Measurements from ENCODE around the gene RUNX2. TPM values are rescaled to one million over a fixed set of nuclear protein-coding genes. Genes with fewer than 3 reads are reported as not detected.

The RUNX2 gene
- polyA plus RNA-seq, 3 donors = 1.5 to 2.8 (median 2.7) TPM

DNA sequence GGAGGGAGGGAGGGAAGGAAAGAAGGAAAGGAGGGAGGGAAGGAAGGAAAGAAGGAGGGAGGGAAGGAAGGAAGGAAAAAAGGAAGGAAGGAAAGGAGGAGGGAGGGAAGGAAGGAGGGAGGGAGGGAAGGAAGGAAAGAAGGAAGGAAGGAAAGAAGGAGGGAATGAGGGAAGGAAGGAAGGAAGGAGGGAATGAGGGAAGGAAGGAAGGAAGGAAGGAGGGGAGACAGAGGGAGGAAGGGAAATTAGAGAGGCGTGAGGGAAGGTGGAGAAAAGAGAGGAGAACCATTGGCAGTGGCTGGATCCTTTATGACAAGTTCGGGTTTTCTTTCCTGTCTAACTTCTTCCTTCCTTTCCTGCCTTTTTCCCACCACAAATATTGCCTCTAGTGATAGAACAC lies 71.9 kb downstream of the RUNX2 start:
- no peak for DNase-seq

DNA sequence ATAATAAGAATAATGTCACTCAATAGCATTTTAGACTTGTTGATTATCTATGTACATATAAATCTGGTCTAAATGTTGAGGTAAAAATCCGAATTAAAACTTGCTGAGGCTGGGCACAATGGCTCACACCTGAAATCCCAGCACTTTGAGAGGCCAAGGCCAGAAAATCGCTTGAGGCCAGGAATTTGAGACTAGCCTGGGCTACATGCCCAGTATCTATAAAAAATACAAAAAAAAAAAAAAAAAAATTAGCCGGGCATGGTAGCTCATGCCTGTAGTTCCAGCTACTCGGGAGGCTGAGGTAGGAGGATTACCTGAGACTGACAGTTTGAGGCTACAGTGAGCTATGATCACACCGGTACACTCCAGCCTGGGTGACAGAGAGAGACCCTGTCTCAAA lies 83.8 kb downstream of the RUNX2 start:
- DNase-seq = no peak

DNA sequence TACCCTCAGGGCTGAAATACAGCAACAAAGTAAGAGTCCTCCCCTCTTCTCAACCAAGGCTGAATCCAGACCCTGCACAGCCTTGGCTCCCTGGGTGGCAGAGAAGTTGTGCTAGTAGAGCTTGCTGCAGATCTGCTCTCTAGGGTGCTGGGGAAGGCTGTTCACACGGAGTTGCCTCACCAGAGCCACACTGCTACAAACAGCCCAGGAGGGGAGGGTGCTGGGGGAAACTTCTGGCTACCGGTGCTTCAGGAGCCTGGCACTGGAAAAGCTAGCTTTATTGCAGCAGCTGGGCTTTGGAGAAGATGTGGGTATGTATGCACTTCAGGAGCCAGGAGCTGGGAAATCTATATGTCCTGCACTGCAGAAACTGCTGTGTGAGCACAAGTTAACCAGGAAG lies 87.2 kb downstream of the RUNX2 start:
- no peak for DNase-seq

DNA sequence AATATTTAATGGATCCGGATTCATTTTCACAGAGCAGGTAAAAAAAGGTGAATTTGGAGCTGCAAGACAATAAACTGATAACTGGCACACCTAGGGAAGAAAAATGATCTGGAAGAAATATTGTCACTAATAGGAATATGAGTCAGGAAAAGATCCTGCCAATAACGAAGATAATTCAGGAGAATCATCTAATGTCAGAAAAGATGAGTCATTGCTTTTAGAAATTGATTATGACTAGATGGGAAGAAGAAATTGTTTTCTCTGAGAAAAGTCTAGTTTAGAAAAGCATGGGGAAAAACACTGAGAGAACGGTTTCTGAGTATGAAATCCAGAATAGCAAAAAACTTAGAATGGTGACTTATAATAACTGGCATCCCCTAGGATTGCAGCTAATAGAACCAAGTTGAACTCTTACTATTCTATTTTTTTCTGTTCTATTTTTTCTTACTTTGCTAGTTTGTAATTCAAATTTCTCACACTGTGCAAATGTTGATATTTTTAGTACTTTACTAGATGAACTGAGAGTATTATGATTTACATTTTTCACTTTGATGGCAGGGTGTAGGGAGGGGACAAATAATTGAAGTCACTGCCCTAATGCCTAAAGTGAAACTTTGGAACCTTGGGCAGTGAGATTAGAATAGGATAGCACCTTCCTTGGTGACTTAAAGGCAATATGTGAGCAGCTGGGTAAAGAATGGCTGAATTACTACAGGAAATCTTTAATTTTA lies 87.8 kb downstream of the RUNX2 start:
- no peak for DNase-seq

DNA sequence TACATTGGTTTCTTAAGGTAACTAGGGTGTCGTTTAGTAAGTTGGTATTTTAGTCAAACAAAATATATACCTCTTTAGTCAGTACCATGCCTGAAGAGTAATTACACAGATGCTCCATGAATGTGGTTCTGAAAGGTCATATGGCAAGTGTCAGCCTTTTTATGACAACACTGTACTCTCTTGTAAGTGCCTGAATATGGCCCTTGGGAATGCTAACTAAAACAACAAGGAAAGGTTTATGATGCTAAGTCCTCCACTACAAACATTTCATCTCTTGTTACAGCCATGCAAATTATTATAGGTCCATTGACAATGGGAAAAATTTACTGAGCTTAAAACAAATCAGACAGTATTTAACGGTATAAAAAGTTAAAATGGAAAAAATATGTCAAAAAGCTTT lies 88.6 kb downstream of the RUNX2 start:
- no peak for DNase-seq

DNA sequence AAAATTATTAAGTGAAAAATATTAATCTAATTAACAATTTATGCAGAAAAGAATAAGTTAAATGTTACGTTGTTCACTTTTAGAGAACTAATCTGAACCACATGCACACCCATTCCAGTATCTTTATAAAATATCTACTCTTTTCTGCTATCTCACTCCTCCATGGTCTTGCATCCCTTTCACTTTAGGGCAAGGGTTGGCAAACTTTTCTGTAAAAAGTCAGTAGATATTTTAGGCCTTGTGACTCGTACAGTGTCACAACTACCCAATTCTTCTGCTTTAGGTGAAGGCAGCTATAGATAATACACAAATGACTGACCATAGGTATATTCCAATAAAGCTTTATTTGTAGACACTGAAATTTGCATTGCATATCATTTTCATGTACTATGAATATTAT lies 89.3 kb downstream of the RUNX2 start:
- DNase-seq = no peak

DNA sequence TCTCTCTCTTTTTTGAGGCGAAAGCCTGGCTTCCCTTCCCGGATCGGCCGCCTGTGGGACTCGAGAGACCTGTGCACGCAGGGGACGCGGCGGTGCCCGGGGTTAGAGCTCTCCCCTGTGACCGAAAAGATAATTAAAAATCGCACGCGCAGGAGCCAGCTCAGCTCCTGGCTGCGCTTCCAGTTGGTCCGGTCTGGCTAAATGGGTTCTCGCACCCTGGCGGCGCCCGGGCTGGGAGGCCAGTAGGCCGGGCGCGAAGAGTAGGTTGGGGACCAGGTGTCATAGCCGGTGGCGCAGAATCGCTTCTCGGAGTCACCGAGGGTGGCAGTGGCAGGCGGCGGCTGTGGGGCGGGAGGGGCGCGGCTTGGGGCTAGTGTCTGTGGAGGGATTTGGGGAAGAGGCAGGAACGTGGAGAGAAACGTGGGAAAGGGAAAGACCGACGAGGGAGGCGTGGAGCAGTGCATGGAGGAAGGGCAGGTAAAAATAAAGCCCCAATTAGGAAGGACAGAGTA lies 91.5 kb downstream of the RUNX2 start:
- DNase-seq = no peak

DNA sequence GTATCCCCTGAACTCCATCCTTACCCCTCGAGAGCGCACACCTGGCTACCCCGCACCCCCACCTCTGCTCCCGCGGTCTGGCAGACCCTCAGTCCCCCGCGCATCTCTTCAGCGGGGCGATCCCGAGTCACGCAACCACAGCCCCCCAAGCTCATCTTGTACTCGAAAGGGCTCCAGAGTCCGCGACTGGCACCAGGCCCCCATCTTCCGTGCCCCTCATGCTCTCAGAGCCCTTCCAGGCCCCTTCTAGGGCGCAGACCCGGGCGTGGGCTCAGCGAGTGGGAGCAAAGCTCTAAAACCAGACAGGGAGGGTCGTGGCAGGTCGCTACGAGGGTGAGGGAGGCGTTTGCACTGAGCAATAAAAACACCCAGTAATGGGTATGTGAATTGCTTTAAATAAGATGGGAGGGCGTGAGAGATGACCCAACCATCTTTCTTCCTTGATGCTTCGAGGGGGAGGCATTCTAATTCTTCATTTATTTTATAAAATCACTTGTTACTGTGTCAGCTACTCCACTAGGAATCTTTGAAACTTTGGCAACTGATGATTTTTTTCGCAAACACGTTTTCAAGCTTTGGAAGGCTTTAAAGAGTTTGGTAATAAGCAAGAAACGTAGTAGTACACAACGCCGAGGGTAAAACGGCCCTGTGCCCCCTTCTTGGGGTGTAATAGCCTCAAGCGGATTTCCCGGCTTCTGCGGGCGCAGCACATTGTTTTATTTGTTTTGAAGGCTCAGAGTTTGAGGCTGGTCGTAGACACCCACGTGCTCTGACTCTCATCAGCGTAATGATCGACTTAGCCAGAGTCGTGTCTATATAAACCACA lies 92.2 kb downstream of the RUNX2 start:
- DNase-seq = no peak

DNA sequence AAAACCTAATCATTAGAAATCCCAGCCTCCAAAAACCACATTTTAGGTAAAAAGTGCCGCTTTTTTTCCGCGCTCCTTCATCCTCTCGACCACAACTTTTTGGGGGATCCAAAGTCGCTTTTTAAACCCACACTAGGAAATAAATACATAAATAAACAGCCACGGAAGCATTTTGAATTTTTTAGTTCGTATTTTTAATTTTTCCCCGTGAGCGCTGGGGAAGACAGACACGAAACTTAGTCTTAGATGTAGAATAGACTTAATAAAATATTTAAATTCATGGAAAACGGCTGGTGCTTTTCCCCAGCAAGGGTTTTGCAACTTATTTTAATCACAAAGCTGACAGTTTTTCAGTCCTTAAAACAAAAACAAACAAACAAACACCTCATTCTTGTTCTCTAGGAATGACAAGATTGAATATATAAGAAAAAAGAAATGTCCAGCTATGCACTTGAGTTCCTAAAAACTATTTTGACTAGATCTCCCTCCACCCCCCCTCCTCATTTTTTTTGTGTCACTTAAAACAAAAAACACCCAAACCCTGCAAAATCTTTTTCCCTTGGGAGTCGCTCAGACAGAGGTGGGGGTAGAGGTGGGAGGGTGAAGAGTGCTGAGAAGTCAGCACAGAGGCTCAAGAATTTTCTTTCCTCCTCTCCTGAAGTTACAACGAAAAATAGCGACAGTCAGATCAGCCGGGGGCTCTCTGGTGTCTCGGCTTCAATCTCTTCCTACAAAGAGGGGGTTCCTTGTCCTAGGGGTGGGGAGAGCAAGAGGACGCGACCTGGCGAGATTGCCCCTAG lies 93.0 kb downstream of the RUNX2 start:
- no peak for DNase-seq

DNA sequence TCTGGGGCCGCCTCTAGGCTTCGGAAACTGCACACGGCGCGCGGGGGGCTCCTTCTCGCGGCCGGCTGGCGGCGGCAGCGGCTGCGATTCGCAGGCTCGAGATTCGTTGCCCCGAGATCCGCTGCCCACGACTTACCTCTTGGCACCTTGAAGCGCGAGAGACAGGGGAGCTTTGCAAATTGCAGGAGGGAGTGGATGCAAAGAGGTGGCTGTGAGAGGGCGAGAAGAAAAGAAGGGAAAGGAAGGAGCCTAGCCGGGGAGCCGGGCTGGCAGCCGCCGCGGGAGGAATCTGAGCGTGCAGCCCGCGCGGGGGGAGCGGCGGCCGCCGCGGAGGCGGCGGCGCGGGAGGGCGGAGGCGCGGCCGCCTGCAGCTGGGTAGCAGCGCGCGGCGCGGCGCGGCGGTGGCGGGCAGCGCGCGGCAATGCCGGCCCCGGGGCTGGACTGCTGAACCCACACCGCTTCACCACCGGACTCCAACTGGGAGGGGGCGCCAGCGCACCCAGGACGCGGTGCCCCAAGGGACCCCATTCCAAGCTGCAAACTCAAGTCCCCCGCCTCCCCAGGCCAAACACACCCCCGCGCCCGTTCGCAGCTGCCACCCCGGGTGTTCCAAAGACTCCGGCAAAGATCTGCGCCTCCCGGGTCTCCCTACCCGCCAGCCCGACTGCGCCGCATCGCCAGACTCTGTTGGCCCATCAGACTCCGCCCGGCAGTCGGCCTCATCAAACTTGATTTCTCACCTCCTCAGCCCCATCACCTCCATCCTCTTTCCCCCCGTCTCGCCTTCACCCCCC lies 93.8 kb downstream of the RUNX2 start:
- DNase-seq = no peak

DNA sequence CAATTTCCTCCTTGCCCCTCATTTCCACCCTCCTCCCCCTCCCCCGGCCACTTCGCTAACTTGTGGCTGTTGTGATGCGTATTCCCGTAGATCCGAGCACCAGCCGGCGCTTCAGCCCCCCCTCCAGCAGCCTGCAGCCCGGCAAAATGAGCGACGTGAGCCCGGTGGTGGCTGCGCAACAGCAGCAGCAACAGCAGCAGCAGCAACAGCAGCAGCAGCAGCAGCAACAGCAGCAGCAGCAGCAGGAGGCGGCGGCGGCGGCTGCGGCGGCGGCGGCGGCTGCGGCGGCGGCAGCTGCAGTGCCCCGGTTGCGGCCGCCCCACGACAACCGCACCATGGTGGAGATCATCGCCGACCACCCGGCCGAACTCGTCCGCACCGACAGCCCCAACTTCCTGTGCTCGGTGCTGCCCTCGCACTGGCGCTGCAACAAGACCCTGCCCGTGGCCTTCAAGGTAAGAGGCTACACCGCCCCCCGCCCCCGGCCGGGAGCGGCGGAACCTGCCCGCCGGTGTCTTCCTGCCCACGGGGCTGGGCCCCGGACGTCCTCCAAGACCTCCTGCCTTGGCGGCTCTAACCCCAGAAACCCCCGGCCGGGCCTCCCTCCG lies 94.5 kb downstream of the RUNX2 start:
- no peak for DNase-seq

DNA sequence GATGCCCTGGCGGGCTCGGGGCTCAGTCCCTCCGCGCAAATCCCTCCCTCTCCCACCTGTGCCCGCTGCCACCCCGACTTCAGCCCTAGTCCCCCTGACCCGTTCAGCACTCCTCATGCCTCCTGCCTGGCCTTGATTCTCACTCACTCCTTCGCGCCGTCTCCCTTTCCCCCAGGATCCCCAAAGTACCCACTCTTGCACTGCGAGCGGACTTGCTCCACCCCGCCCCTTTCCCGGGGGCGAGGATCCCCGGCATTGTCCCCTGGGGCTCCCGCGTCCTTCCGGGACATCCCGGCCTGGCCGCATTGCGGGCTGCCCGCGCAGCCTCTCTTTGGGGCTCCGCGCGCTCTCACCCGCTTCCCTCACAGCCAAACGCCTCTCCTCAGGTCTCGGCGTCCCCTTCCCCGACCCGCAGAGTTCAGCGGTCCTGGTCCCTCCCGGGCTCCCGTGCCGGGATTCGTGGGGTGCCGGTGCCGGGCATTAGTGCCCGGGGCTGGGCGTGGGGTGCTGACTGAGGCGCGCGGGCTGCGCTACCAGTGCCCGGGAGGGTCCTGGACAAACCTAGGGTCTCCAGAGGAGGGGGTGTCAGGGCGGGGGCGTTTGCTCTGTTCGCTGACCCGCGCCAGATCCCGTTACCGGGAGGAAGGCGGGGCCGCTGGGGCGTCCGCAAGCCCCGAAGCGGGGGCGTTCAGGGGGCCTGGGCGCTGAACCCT lies 95.1 kb downstream of the RUNX2 start:
- DNase-seq = no peak

DNA sequence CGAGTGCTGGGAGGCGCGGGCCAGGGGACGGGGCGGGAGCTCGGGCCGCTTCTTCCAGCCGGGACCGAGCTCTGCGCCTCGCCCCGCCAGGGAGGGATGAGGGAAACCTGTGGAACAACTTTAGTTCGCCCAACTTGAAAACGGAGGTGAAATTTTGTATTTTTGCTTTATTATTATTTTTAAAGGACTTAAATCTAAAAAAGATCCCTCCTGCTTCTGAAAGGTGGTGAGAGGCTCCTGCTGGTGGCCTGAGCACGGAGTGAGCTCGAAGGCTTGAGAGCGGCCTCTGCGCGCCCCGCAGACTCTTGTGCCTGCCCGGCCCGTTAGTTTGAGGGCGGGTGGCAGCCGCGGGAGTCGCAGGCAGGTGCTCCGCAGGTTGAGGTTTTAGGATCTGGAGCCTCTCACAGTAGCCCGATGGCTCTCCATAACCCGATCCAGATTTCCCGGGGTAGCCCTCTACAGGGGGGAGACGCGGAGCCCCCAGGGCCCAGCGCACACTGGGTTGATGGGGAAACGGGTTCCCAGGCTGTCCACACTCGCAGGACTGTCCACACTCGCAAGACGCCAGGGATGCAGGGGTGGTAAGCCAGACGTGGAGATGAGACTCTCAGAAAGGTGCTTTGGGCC lies 95.8 kb downstream of the RUNX2 start:
- DNase-seq = no peak

DNA sequence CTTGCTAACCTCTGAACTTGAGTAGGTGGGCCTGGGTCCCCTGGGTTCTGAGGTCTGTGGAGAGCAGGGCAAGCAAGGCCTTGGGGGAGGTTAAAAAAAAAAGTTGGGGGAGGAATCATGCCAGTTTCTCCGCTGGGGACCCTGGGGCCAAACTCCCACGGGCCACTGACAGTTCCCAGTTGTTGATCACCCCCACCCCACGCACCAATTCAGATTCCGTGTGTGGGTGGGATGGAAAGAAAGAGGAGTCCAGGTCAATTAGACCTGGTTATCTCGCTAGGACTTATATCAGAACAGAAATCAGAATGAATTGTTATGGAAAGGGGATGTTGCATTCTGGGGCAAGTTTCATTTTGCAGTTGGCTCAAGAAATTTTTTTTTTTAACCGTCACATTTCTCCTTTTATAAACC lies 96.3 kb downstream of the RUNX2 start:
- no peak for DNase-seq

DNA sequence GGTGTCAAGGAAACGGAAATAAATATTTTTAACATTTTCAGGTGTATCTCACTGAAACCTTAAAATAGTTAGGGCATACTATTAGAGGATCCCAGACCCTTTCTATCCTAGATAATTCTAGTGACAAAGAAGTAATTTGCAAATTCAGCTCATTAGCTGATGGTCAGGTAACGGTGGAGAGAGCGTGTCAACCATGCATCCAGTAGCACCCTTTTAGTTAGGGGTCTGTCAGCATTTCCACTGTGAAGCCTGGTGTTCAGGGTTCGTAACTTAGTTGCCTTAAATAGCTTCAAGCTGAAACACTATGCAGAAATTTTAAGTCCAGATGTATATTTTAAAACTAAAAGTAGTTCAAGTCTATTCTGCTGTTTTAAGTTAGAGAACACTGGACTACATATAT lies 98.1 kb downstream of the RUNX2 start:
- no peak for DNase-seq

DNA sequence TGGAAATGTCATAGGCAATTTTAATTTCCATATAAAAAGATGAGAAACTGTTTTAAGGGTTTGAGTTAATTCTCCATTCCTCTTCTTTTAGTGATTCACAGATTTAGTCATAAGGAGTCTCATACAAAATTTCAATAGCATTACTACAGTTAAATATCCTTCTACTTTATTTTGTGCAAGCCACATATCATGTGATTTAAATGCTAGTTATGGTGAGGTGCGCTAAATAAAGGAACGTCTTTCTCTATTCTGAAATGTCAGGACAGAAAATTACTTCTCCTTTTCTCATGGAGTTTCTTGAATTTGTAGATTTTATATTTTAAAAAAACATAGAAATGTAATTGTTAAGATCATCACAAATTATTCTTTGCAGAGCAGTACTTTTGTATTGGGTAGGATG lies 99.6 kb downstream of the RUNX2 start:
- no peak for DNase-seq

DNA sequence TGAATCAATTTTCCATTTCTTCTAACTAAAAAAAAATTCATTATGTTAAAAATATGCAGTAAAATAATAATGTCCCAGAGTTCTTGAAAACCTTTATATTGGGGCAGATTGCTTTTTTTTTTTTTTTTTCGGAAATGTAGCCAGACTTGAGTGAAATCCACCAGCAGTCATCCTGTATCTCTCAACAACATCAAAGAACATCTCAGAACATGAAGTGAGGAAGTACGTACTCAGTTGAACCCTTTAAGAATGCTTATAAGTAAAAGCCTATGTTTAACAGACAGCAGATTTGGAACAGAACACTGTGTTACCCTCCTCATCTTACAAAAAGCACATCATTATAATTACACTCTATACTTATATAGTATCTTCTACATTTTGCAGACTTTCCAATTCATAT lies 100.6 kb downstream of the RUNX2 start:
- no peak for DNase-seq

DNA sequence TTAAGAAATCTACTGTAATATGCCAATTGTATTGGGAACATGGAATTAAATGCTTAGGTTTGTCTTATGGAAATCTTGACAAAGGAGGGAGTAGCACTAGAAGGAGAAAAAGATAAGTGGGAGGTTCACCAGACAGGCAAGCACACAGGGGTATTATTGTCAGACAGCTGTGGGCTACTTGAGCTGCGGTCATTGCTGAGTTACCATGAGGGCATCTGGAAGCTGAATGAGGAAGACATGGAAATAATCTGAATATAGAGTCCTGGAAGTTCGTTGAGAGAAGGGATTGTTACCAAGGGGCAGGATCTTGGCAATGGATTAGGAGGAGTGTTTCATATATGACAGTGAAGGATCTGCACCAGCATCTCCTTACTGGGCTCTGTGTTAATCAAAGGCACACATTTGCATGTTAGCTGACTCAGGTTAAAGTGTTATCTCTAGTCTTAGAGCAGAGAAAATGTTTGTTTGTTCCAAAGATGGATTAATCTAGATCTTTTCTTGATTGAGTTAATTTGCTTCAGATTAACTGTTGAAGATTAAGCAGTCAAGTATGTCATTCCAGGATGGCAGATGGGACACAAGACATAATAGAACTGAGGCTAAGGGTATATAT lies 102.6 kb downstream of the RUNX2 start:
- no peak for DNase-seq

DNA sequence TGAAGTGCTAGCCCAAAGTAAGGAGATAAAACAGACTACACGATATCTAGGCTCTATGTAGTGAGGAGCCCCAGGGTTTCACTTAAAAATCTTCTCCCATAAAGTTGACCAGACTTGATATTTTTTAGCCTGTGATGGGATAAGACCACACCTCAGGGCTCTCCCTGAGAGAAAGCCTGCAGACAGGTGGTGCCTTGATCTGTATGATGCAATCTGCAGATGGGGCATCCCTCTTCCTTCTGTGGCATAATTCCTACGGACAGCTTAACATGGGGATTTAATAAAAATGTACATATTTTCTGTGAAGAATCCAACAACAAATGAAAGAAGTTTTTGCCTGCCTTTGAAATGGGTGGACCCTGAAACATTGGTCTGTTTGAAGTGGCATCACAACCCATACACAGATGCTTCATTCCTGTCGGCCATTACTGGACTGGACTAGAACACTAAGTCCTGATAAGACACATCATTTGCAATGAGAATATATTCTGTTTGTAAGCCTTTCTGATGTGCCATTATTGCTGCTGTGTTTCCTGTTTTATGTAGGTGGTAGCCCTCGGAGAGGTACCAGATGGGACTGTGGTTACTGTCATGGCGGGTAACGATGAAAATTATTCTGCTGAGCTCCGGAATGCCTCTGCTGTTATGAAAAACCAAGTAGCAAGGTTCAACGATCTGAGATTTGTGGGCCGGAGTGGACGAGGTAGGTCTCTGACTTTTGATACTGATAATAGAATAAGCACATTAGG lies 103.4 kb downstream of the RUNX2 start:
- DNase-seq = no peak

Measured in renal pelvis (tissue), 4 donors.